HG03354 (cell line): Measurements from ENCODE around the gene NTNG1.

Experiments
- ATAC-seq: cut with Tn5 transposase; IDR thresholded peaks from one replicate; pipeline ENCODE4 v1.9.1; 2021; ENCODE audit warnings: mild to moderate bottlenecking; ENCODE audit not compliant: unreplicated experiment, poor library complexity, severe bottlenecking

NTNG1 gene

DNA sequence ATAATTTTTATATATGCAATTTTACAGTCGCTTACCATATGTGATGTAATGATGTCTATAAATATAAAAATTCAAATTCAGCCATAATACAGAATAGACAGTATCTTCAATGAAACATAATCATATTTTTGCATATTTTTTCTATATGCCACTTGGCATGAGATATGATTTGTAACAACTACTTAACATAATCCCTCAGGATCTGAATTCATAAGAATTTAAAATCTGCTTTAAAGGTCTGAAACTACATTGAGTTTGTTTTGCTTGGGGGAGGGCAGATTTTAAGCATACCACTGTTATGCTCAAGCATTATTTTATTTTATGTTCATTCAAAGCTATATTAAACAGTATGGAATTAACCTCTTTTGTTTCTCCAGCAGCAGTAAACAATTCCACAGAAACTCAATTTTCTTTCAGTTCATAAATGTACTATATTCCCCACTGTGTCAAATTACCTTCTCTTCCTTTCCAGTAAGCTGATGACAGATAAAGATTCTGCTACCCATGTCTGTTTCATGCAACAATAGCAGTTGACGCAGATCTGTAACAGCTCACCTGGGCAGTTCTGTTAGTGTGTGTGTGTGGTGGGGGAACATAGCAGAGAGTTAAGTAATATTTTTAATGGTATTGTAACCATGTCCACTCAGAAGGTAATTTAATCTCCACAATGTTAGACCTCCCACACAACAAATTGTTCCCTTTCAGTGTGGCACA lies 224.8 kb downstream of the NTNG1 start:
- no peak for ATAC-seq

DNA sequence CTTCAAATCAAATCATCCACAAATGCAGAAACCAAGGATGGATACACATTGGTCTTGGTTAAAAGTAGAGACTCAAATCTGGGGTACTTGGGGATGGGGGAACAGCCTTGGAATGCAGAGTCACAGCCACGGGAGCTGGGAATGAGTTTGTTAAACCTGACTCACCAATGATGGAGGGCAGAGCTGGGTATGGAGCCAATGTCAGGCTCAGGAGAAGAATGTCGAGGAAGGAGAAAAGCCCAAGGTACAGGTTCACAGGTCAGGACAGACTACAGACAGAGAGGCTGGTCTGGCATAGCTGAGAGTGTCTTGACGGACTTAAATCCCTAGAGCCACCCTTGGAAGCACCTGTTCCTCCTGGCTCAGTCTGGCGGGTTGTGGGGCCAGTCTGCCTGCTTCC lies 237.6 kb downstream of the NTNG1 start:
- no peak for ATAC-seq

DNA sequence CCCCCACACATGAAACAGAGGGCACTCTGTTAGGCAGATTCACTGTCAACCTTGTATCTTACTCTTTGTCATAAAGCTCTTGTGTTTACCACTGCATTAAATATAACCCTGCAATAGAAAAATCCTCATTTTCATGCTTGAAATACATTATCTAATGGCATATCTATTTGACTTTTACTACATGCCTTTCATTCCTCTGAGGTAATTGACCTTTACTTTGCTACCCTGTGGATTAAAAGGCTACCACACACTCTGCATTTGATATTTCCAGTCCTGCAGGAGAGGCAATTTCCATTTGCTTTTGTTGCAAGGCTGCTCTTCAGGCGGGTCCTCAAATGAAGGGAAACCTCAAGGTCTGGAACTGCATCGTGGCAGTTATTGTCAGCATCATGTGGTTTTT lies 238.0 kb downstream of the NTNG1 start:
- no peak for ATAC-seq

DNA sequence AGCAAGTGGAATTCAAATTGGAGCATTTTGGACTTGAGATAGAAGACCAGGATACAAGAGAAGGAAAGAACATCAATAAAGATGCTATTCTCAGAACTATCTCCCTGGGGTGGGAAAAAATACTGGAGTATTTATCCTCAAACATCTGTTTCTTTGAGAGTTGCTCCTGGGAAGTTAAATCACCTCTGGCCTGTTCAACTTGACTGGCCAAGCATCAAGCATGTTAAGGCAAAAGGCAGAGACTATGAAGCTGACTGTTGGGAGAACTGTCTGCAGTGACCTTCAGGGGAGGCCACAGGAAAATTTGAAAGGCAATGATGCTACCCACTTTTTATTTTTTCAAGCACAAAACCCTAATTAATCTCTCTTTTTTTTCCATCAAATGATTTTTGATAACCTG lies 239.0 kb downstream of the NTNG1 start:
- no peak for ATAC-seq

DNA sequence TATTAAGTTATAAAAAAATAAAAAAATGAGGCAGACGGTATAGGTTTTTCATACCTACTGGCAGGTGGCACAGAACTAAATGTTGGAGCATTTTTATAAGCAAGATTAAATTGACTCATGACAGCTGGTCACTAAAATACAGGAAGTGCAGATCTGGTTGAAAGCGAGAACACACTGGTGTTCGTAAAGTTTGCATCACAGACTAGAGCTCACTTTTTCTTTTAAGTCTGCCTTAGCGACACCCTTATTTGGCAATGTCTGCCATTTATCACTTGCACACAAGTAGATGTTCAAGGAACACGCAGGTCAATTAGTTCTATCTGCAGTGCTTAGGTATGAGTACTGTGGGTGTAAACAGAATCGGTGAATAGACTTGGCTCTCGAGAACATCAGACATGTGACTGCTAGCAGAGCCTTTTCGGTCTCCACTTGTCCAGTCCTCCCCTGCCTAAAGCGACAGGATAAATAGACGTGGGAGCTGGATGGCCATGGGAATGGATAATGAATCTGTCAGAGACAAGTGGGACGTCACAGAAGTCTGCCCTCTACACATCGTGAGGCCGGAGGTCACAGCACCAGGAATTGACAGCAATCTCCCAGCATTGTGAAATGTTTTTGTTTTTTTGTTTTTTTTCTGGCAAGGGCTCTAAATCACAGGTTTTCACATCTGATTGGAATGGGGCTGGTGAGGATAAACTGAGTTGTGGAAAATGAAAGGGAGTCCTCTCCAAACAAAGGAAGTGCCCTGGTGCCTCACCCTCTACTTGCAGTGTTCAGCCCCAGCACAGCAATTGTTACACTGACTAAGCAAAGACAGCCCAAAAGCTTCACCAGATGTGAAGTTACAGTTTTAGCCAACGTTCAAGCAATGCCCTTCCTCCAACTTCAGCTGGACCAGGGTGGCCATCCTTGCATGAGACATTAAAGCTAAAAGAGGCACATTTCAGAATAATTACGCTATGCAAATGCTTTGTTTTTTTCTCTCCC lies 248.9 kb downstream of the NTNG1 start:
- ATAC-seq = no peak

DNA sequence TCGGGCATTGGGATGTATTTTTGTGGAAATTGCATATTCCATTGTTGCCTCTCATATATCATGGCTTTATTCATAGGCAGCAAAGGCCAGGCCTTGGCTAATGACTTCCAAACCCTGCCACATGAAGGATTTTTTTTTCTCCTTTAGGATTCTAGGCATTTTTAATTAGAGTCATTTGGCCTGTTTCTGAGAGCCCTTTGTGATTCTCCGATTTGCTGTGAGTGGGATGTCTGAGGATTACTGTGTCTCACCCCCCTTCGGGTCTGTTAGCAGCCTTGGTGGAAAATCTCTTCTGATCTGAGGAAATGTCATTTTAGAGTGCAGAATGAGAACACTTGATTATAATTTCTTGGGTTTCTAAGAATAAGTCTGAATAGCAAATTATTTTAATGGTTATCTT lies 253.5 kb downstream of the NTNG1 start:
- ATAC-seq = no peak

DNA sequence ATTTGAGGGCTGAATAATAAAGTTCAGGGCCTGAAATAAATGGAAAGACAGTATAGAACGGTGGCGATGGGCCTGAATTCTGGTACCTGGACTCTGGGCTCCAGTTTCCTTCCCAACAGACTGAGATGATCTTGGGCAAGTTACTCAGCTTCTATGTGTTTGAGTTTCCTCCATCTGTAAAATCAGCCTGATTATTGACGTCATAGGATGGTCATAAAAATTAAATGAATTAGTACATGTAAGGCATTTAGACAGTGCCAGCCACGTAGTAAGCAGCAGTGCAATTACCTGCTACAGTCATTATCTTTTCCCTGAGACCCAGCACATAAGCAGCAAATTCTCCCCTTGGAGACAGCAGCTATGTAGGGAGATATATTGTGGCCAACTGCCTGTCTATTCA lies 260.9 kb downstream of the NTNG1 start:
- no peak for ATAC-seq

DNA sequence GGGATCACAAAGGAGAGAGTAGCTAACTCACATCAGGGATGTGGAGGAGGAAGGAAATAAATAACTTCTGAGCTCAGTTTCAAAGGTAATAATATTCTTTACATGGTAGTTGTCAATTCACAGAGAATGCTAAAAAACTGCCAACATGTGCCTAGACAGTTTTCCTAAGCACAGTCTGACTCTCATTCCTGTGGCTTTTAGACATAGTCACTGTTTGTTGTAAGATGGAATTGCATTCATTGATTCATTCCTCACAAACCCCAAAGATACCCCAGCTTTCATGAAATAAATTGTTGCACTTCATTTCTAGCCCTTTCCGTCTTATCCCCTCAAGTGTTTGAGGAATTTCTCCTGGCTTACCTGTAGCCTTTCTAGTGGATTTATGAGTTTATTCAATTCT lies 263.9 kb downstream of the NTNG1 start:
- ATAC-seq = no peak

DNA sequence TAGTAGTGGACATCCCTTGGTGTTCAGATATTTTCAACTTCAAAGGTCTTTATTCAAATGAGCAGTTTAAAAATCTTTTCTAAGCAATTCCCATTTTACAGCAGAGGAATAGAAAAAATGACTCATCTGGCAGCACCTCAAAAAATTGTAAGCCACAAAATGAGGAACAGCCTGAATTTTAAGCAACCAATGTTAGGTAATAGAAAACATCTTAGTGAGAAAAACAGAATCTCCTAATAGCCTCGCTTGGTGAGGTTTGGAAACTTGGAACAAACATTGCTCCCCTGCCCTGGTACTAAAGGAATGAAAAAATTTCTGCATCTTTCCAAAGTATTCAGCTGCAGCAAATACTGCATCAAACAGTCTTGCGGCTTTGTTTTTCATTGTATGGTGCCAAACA lies 264.4 kb downstream of the NTNG1 start:
- no peak for ATAC-seq

DNA sequence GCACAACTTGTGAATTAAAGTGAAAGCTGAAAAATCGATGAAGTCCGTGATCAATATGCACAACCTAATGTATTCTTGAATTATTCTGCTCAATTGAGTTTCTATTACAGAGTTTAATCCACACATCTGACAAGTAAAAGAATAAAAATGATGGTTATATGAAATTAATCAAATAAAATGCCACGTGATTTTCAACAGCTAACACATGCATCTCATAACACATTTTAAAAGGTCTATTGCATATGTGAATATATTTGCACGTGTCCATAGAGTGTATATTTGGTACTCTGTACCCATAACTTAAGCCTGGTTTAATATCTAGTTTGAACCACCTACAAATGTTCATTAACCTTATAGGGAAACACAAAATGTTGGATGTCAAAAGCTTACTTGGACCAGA lies 266.2 kb downstream of the NTNG1 start:
- no peak for ATAC-seq

DNA sequence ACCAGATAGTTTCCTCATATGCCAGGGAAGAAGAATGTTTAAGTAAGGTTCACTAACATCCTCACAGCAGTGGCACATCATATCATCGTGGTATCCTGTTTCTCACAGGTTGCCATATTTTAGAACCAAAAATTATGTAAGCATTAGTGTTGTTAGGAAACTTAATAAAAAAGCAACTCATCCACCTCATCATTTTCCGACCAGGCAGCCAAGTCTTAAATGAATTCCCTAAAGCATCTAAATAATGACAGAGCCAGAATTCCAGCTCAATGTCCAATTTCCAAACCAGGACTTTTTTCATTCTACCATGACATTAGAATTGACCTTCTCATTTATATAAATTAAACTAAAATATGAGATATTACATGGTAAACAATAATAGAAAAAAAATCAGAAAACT lies 272.7 kb downstream of the NTNG1 start:
- no peak for ATAC-seq

DNA sequence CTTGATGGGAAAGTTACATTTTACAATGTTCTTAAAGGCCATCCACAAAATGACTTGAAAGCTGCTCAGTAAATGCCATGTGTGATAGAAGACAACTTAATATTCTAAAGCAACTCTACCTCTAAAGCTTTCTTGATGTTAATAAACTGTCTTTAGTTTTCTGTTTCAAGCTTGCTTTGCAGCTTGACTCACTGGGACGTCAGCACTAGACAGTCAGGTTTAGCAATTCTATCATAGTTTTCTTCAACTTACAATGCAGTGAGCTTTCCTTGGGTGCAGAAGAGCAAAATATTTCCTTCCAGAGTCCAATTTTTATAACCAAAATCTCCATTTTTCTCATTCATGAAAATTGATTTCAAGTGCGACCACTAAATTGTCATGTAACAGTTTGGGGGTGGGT lies 273.1 kb downstream of the NTNG1 start:
- ATAC-seq = no peak

DNA sequence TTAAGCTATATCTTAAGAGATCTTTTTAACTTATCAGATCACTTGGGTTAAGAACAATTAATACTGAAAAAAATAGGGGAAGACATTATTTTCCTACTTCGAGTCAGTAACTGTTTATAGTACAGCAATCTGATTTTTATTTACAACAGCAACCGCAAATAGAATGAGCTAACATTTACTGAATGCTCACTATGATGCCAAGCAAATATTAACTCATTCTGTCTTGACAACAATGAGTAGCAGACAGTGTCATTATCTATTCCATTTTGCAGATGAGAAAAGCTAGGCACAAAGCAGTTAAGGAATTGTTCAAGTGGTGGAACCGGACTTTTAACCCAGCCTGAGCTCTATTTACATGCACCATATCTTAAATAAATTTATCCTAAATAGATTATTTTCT lies 273.7 kb downstream of the NTNG1 start:
- ATAC-seq = no peak

DNA sequence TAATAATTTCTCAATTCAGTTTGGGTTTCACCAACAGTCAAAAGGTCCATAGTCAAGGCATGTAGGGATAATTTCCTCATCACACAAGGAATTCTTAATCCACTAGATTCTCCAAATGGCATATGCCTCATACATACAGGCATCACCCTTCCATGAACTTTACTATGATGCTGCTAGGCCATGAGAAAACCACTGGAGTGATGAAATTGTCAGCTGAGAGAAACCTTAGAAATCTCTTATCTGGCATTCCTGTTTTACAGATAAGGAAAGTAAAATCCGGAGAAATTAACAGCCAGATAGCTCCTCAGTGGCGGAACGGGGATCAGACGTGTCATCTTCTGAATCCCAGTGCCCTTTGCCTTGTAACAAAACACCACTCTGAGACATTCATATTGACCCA lies 274.4 kb downstream of the NTNG1 start:
- no peak for ATAC-seq

DNA sequence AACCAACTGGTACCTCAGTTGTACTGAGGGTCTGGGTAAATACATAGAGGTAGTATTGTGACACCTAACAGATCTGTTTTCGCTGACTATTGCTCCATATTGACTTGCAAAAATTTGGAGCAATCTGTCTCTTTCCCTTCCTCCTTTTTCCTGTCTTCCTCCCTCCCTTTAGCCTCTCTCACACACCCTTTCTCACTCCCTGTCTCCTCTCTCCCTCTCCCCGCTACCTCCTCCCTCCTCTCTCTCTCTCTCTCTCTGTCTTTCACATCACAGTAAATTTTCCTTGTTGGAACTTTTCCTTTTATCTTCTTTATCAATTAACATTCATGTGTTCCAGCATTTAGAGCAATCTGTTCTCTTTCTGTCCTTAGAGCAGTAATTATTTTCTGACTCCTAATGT lies 278.2 kb downstream of the NTNG1 start:
- no peak for ATAC-seq

DNA sequence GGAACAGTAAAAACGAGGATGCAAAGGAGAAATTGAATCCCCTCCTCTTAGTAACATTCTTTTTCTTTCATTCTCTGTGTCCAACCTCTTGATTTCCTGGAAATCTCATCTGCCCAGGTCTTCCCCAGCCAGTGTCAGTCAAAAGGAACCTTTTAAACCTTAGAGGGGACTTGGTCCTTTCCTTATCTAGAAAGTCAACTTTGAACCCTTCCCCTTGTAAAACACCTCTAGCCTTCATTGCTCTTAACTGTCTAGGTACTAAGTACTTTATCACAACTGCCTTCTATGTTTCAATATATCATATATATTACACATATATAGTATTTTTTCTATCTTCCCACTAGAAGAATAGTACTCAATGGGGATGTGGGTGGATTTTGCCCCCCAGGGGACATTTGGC lies 282.1 kb downstream of the NTNG1 start:
- no peak for ATAC-seq

DNA sequence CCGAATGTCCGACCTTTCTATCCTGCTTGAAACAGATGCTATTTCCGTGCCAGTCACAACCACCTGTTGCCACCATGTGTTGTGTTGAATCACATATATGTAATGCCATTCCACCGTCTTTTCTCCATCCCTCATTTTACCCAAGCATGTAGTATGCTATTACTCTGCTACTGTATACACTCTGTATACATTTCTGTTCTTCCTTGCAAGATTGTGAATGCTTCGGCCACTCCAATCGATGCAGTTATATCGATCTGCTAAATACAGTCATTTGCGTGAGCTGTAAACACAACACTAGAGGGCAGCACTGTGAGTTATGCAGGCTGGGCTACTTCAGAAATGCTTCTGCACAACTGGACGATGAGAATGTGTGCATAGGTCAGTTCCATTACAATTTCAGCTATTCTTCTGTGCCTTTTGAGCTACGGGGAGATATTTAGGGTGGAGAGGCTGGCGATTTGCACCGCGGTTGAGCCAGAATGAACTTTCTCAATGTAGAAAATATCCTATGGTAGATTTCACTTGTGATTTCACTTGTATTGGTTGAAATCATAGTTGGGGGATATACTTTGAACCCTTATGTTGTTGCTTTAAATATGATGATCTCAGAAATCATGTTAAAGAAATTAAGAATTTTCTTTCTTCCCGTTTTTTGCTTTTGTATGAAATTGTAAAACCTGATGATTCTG lies 289.8 kb downstream of the NTNG1 start:
- peak; percentile 93 for ATAC-seq

DNA sequence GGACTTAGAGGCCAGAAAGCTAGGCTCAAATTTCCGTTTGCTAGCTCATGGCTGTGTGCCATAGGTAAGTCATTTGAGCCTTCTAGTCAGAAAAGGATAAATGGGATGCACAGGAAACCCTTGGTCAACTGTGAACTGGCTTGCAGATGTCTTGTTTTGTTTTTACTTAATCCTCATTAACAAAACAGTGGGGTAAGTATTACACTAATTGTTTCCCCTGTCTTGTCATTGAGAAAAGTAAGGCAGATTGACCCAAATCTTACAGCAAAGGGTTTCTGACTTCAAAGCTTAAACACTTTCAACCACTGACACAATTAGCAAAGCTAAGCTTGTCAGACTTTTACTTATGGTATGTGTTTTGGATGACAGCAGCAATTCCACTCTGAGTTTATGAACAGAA lies 291.3 kb downstream of the NTNG1 start:
- ATAC-seq = no peak

DNA sequence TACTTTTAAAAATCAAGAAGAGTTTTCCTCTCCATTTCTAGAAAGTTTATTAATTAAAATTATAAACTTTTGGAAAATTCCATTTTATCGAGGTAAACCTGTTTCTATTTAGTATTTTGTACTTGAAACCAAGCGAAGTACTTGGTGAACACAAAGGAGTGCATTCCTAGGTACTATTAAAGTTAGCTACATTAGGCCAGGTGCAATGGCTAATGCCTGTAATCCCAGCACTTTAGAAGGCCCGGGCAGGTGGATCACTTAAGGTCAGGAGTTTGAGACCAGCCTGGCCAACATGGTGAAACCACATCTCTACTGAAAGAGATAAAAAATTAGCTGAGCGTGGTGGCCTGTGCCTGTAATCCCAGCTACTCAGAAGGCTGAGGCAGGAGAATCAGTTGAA lies 292.2 kb downstream of the NTNG1 start:
- no peak for ATAC-seq

DNA sequence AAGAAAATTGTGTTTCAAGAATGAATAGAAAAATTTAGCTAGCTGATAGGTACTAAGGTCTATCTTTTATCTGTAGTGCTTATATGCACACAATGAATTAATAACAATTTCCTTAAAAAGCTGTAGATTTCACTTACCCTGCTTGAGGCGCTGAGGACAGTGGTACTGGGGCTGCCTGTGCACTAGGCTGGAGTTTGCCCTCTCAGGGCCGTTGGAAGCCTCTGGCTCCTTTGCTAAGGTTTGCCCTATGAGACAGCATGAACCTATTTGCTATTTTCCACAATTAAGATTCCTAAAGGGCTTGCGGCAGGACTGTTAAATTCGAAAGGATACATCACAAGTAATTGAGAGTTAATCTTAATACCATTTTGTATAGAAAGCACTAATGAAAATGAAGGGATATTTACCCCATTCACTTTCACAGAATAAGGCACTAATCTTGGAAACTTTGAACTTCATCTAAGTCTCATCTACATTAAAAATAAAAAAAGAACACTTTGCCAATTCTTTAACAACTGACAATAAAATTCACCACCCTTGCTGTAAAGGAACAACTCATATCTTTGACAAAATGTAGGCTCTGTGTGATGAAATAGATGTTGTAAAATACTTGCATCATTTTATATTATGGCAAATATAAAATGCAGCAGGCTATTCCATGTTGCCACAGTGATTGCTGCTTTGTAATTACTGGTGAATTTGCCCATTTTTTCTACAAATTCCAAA lies 293.0 kb downstream of the NTNG1 start:
- peak; percentile 4 for ATAC-seq
